GM04504 (cell line): Measurements from ENCODE around the gene CNTFR.
"Not testable (repeated sequence)": the region's sequence is repeated elsewhere in the genome, so short reads cannot be mapped to it uniquely, and the experiment has no call there.

ENCODE experiments used
- DNase-seq: peaks from one replicate; pipeline ENCODE4 v3.0.0-alpha.2; 2012; ENCODE audit warnings: low read depth

Gene CNTFR

GRCh38 chr9:34589636-34590380, at the start of gene CNTFR:
Gene CNTFR (minus strand): TSS chr9:34589724. CDS start chr9:34568981, 20,743 bp downstream.
- no peak for DNase-seq

GRCh38 chr9:34639322-34639721, 49.8 kb upstream of the CNTFR start:
- DNase-seq = not testable (repeated sequence)

- DNase-seq = no peak
Measured at GRCh38 chr9:34638138-34638445, 48.6 kb upstream of the CNTFR start.

GRCh38 chr9:34637356-34638137, 48.0 kb upstream of the CNTFR start, which contains the start of gene SIGMAR1:
Gene SIGMAR1 (minus strand): TSS chr9:34637787. CDS start chr9:34637697, 90 bp downstream.
- peak; percentile 86 for DNase-seq

GRCh38 chr9:34636791-34637355, 47.3 kb upstream of the CNTFR start:
- no peak for DNase-seq

GRCh38 chr9:34635556-34635955, 46.0 kb upstream of the CNTFR start:
- DNase-seq = no peak

GRCh38 chr9:34634551-34635248, 45.2 kb upstream of the CNTFR start:
- no peak for DNase-seq

GRCh38 chr9:34633851-34634550, 44.5 kb upstream of the CNTFR start:
- DNase-seq = no peak

GRCh38 chr9:34633166-34633565, 43.6 kb upstream of the CNTFR start:
- no peak for DNase-seq

GRCh38 chr9:34630402-34631154, 41.1 kb upstream of the CNTFR start:
- DNase-seq = no peak

- no peak for DNase-seq
Measured at GRCh38 chr9:34629491-34629808, 39.9 kb upstream of the CNTFR start.

GRCh38 chr9:34628656-34629490, 39.3 kb upstream of the CNTFR start, which contains the start of gene ARID3C:
Gene ARID3C (minus strand): TSS chr9:34629066. CDS start chr9:34628014, 1,052 bp downstream.
- DNase-seq = no peak

- no peak for DNase-seq
Measured at GRCh38 chr9:34627716-34628655, 38.5 kb upstream of the CNTFR start.

GRCh38 chr9:34625186-34625486, 35.6 kb upstream of the CNTFR start:
- DNase-seq = no peak

- no peak for DNase-seq
Measured at GRCh38 chr9:34624475-34625185, 35.1 kb upstream of the CNTFR start.

- DNase-seq = no peak
Measured at GRCh38 chr9:34623374-34624235, 34.1 kb upstream of the CNTFR start.
